ENCODE data around the gene ITM2A. TPM values are rescaled to one million over a fixed set of nuclear protein-coding genes. Genes with fewer than 3 reads are reported as not detected.

Gene ITM2A
- total RNA-seq, 1 experiment from 2014 or later = not detected

GRCh38 chrX:79368441-79368840 lies 1.3 kb upstream of the ITM2A start:
- Mint-ChIP-seq H3K4me3 (ENCODE audit: unreplicated experiment) (no peak overlapping the region), H3K27me3 (ENCODE audit: insufficient read depth, unreplicated experiment) (no peaks in the 10 kb centered on the region), H3K9me3 (ENCODE audit: unreplicated experiment) (no peaks in the 10 kb centered on the region), H3K36me3 (ENCODE audit: insufficient read depth, unreplicated experiment) (no peaks in the 10 kb centered on the region), H3K4me1 (ENCODE audit: insufficient read depth, unreplicated experiment) (no peaks in the 10 kb centered on the region), H3K27ac (ENCODE audit: low read depth, unreplicated experiment) (no peak overlapping the region)
- BruUV-seq (replicated peaks) = no TSS peak
- CTCF ChIA-PET = no interaction called here
- POLR2A ChIA-PET = no interaction called here
- intact Hi-C loops (cut with micrococcal nuclease) = no loop called here
- peak; percentile 5 for DNase-seq (ENCODE audit: unreplicated experiment)
- no peak for TF ChIP-seq CTCF (IDR thresholded peaks at IDR 0.05; ENCODE audit: unreplicated experiment)

GRCh38 chrX:79367907-79368306 lies 773 bp upstream of the ITM2A start:
- intact Hi-C loops (cut with micrococcal nuclease) = no loop called here
- H3K36me3 Mint-ChIP-seq (ENCODE audit: insufficient read depth, unreplicated experiment) = no peaks in the 10 kb centered on the region
- H3K9me3 Mint-ChIP-seq (ENCODE audit: unreplicated experiment) = no peaks in the 10 kb centered on the region
- ChIA-PET POLR2A (no interaction called here), CTCF (no interaction called here)
- no peak overlapping the region for H3K27ac Mint-ChIP-seq (ENCODE audit: low read depth, unreplicated experiment)
- H3K4me1 Mint-ChIP-seq (ENCODE audit: insufficient read depth, unreplicated experiment) = no peaks in the 10 kb centered on the region
- no peak overlapping the region for H3K4me3 Mint-ChIP-seq (ENCODE audit: unreplicated experiment)
- no peak for DNase-seq (ENCODE audit: unreplicated experiment)
- no peak for TF ChIP-seq CTCF (IDR thresholded peaks at IDR 0.05; ENCODE audit: unreplicated experiment)
- no TSS peak for BruUV-seq (replicated peaks)
- no peaks in the 10 kb centered on the region for H3K27me3 Mint-ChIP-seq (ENCODE audit: insufficient read depth, unreplicated experiment)

- Mint-ChIP-seq H3K27ac (ENCODE audit: low read depth, unreplicated experiment) (no peak overlapping the region), H3K36me3 (ENCODE audit: insufficient read depth, unreplicated experiment) (no peaks in the 10 kb centered on the region), H3K27me3 (ENCODE audit: insufficient read depth, unreplicated experiment) (no peaks in the 10 kb centered on the region), H3K4me1 (ENCODE audit: insufficient read depth, unreplicated experiment) (no peaks in the 10 kb centered on the region), H3K9me3 (ENCODE audit: unreplicated experiment) (no peaks in the 10 kb centered on the region), H3K4me3 (ENCODE audit: unreplicated experiment) (no peak overlapping the region)
- intact Hi-C loops (cut with micrococcal nuclease) = no loop called here
- no peak for TF ChIP-seq CTCF (IDR thresholded peaks at IDR 0.05; ENCODE audit: unreplicated experiment)
- ChIA-PET CTCF (interaction anchor here (0.7 kb wide), 1 partner anchor 46 kb away, joined by 3 read pairs; no protein-coding TSS in a partner anchor), POLR2A (no interaction called here)
- no TSS peak for BruUV-seq (replicated peaks)
- no peak for DNase-seq (ENCODE audit: unreplicated experiment)
Observed at GRCh38 chrX:79366556-79366872, 620 bp downstream of the ITM2A start.

- no peak for TF ChIP-seq CTCF (IDR thresholded peaks at IDR 0.05; ENCODE audit: unreplicated experiment)
- H3K4me1 Mint-ChIP-seq (ENCODE audit: insufficient read depth, unreplicated experiment) = no peaks in the 10 kb centered on the region
- POLR2A ChIA-PET = no interaction called here
- H3K27me3 Mint-ChIP-seq (ENCODE audit: insufficient read depth, unreplicated experiment) = no peaks in the 10 kb centered on the region
- H3K27ac Mint-ChIP-seq (ENCODE audit: low read depth, unreplicated experiment) = no peak overlapping the region
- no peak for DNase-seq (ENCODE audit: unreplicated experiment)
- H3K9me3 Mint-ChIP-seq (ENCODE audit: unreplicated experiment) = no peaks in the 10 kb centered on the region
- BruUV-seq (replicated peaks) = no TSS peak
- no peaks in the 10 kb centered on the region for H3K36me3 Mint-ChIP-seq (ENCODE audit: insufficient read depth, unreplicated experiment)
- intact Hi-C loops (cut with micrococcal nuclease) = no loop called here
- CTCF ChIA-PET = interaction anchor here (0.9 to 1.0 kb wide), 2 partner anchors 763 to 911 kb away, joined by 3 read pairs; no protein-coding TSS in a partner anchor
- H3K4me3 Mint-ChIP-seq (ENCODE audit: unreplicated experiment) = no peak overlapping the region
Observed at GRCh38 chrX:79365591-79365990, 1.5 kb downstream of the ITM2A start.
